ENCODE measurements around the gene NEBL. TPM values are rescaled to one million over a fixed set of nuclear protein-coding genes. Genes with fewer than 3 reads are reported as not detected.

NEBL gene
- total RNA-seq, 4 donors from 2014 or later: 33.9 to 66.0 (median 53.4) TPM

- DNase-seq: no peak
Measured at GRCh38 chr10:20852303-20852702, 44.8 kb downstream of the NEBL start.

GRCh38 chr10:20847512-20847911 is 49.6 kb downstream of the NEBL start:
- Histone ChIP-seq H3K9me3 (no peaks in the 10 kb centered on the region), H3K27me3 (no peaks in the 10 kb centered on the region), H3K4me1 (no peaks in the 10 kb centered on the region), H3K4me3 (no peak overlapping the region), H3K36me3 (peaks cover 0 to 4% (median 0%) of the 10 kb centered on the region in 3 donors), H3K27ac (no peak overlapping the region)
- WGBS, 2 donors: 67 to 73% methylated on average over 2 of the region's 2 CpGs
- no peak for DNase-seq
- TF ChIP-seq CTCF (IDR thresholded peaks at IDR 0.05) (no peak), POLR2A (IDR thresholded peaks at IDR 0.05) (no peak)
- intact Hi-C loops (cut with DNase I): no loop called here

More at GRCh38 chr10:20852303-20852702, 44.8 kb downstream of the NEBL start:
- H3K27ac ChIP-seq: no peak overlapping the region
- H3K27me3 ChIP-seq: no peaks in the 10 kb centered on the region
- no peaks in the 10 kb centered on the region for H3K9me3 ChIP-seq
- H3K4me3 ChIP-seq: no peak overlapping the region
- intact Hi-C loops (cut with DNase I): no loop called here
- H3K36me3 ChIP-seq: peaks cover 0 to 4% (median 0%) of the 10 kb centered on the region in 3 donors
- 92% methylated on average over 10 of the region's 10 CpGs for WGBS, 2 donors
- TF ChIP-seq CTCF (IDR thresholded peaks at IDR 0.05): no peak
- TF ChIP-seq POLR2A (IDR thresholded peaks at IDR 0.05): no peak
- no peaks in the 10 kb centered on the region for H3K4me1 ChIP-seq

GRCh38 chr10:20846263-20846662 is 50.8 kb downstream of the NEBL start:
- 55 to 71% methylated on average over 2 of the region's 2 CpGs for WGBS, 2 donors
- DNase-seq: no peak
- TF ChIP-seq POLR2A (IDR thresholded peaks at IDR 0.05) (no peak), CTCF (IDR thresholded peaks at IDR 0.05) (no peak)
- intact Hi-C loops (cut with DNase I): no loop called here
- no peaks in the 10 kb centered on the region for H3K9me3 ChIP-seq
- H3K4me1 ChIP-seq: no peaks in the 10 kb centered on the region
- H3K36me3 ChIP-seq: peaks cover 0 to 4% (median 0%) of the 10 kb centered on the region in 3 donors
- no peak overlapping the region for H3K27ac ChIP-seq
- H3K27me3 ChIP-seq: no peaks in the 10 kb centered on the region
- H3K4me3 ChIP-seq: no peak overlapping the region

GRCh38 chr10:20841419-20841818 is 55.7 kb downstream of the NEBL start:
- no peak for DNase-seq
- peaks cover 0 to 8% (median 0%) of the 10 kb centered on the region in 3 donors for H3K9me3 ChIP-seq
- H3K4me1 ChIP-seq: no peaks in the 10 kb centered on the region
- H3K36me3 ChIP-seq: peaks cover 0 to 23% (median 0%) of the 10 kb centered on the region in 3 donors
- WGBS, 2 donors: 91 to 100% methylated on average over 2 of the region's 2 CpGs
- no peak overlapping the region for H3K4me3 ChIP-seq
- H3K27ac ChIP-seq: no peak overlapping the region
- no peaks in the 10 kb centered on the region for H3K27me3 ChIP-seq
- intact Hi-C loops (cut with DNase I): no loop called here
- TF ChIP-seq POLR2A (IDR thresholded peaks at IDR 0.05) (no peak), CTCF (IDR thresholded peaks at IDR 0.05) (no peak)

- Histone ChIP-seq H3K27ac (no peak overlapping the region), H3K4me1 (no peaks in the 10 kb centered on the region), H3K27me3 (no peaks in the 10 kb centered on the region), H3K9me3 (peaks cover 0 to 8% (median 0%) of the 10 kb centered on the region in 3 donors), H3K36me3 (peaks cover 0 to 33% (median 0%) of the 10 kb centered on the region in 3 donors), H3K4me3 (no peak overlapping the region)
- intact Hi-C loops (cut with DNase I): no loop called here
- TF ChIP-seq POLR2A (IDR thresholded peaks at IDR 0.05): no peak
- no peak for TF ChIP-seq CTCF (IDR thresholded peaks at IDR 0.05)
- DNase-seq: no peak
- WGBS, 2 donors: 83 to 98% methylated on average over 3 of the region's 3 CpGs
Measured at GRCh38 chr10:20839910-20840309, 57.2 kb downstream of the NEBL start.
